ENCODE results near the gene IFNGR1.

DNA sequence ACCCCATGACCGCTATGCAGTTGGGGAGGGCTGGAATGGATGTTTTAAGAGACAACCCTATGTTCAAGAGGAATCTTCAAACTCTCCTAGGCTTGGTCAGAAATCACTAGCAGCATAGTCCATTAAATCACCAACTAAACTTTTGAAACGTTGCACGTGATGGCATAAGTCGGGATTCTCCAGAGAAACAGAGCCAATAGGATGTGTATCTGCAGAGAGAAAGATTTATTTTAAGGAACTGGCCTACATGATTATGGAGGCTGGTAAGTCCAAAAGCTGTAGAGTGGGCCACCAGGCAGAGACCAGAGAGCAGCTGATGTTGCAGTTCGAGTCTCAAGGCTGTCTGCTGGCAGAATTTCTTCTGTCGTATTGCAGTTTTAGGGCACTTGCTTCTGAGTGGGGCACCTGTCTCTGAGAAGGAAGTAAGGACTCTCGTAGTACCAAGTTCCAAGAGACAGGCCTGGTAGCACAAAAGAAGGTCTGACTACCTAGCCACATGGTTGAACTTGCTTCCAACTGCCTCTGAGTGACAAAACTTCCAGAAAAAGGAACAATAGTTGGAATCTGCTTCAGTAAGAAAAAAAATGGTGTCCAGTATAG lies 11.9 kb upstream of the IFNGR1 start:
- TF ChIP-seq, protein P1, sequence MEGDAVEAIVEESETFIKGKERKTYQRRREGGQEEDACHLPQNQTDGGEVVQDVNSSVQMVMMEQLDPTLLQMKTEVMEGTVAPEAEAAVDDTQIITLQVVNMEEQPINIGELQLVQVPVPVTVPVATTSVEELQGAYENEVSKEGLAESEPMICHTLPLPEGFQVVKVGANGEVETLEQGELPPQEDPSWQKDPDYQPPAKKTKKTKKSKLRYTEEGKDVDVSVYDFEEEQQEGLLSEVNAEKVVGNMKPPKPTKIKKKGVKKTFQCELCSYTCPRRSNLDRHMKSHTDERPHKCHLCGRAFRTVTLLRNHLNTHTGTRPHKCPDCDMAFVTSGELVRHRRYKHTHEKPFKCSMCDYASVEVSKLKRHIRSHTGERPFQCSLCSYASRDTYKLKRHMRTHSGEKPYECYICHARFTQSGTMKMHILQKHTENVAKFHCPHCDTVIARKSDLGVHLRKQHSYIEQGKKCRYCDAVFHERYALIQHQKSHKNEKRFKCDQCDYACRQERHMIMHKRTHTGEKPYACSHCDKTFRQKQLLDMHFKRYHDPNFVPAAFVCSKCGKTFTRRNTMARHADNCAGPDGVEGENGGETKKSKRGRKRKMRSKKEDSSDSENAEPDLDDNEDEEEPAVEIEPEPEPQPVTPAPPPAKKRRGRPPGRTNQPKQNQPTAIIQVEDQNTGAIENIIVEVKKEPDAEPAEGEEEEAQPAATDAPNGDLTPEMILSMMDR (IDR thresholded peaks at IDR 0.05 in 2 of 3, conservative IDR thresholded peaks at IDR 0.05 in 1 of 3; ENCODE audit: borderline replicate concordance in 1 of 3, insufficient read depth in 1 of 3, low read depth in 2 of 3, low read length in 2 of 3) = no peak
- TF ChIP-seq, protein P2, sequence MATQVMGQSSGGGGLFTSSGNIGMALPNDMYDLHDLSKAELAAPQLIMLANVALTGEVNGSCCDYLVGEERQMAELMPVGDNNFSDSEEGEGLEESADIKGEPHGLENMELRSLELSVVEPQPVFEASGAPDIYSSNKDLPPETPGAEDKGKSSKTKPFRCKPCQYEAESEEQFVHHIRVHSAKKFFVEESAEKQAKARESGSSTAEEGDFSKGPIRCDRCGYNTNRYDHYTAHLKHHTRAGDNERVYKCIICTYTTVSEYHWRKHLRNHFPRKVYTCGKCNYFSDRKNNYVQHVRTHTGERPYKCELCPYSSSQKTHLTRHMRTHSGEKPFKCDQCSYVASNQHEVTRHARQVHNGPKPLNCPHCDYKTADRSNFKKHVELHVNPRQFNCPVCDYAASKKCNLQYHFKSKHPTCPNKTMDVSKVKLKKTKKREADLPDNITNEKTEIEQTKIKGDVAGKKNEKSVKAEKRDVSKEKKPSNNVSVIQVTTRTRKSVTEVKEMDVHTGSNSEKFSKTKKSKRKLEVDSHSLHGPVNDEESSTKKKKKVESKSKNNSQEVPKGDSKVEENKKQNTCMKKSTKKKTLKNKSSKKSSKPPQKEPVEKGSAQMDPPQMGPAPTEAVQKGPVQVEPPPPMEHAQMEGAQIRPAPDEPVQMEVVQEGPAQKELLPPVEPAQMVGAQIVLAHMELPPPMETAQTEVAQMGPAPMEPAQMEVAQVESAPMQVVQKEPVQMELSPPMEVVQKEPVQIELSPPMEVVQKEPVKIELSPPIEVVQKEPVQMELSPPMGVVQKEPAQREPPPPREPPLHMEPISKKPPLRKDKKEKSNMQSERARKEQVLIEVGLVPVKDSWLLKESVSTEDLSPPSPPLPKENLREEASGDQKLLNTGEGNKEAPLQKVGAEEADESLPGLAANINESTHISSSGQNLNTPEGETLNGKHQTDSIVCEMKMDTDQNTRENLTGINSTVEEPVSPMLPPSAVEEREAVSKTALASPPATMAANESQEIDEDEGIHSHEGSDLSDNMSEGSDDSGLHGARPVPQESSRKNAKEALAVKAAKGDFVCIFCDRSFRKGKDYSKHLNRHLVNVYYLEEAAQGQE (IDR thresholded peaks at IDR 0.05; ENCODE audit: low read depth) = no peak
- TF ChIP-seq SRF (IDR thresholded peaks at IDR 0.05; ENCODE audit: low read depth) (no peak), EZH2 (IDR thresholded peaks at IDR 0.05) (no peak), EGR1 (IDR thresholded peaks at IDR 0.05; ENCODE audit: low read depth) (no peak), YY1 (IDR thresholded peaks at IDR 0.05; ENCODE audit: extremely low read depth, insufficient replicate concordance, low read depth, low read length) (no peak), FOSL1 (IDR thresholded peaks at IDR 0.05; ENCODE audit: low read depth) (no peak), ZFX (IDR thresholded peaks at IDR 0.05) (no peak)

Data from HCT116 (cell line).